Skin epidermis (tissue), 12 donors: ENCODE data around the gene ZNF654.
"Not testable (repeated sequence)": the region's sequence is repeated elsewhere in the genome, so short reads cannot be mapped to it uniquely, and the experiment has no call there.

Source experiments
- H3K27ac ChIP-seq, 21 experiments: fragments of 200-600 bp; sonication (generic) in 11 of 21; one replicate each; pipeline ENCODE4 v1.5.0; 2020; ENCODE audit warnings: mild to moderate bottlenecking in 3 of 21, inconsistent platforms in 2 of 21, moderate library complexity in 2 of 21
- H3K4me3 ChIP-seq, 7 experiments: fragments of 200-600 bp; sonication (generic) in 2 of 7; one replicate each; pipeline ENCODE4 v1.5.0; 2020; ENCODE audit warnings: inconsistent platforms in 2 of 7, mild to moderate bottlenecking in 2 of 7, moderate library complexity in 1 of 7

The ZNF654 gene

GRCh38 chr3:88058581-88059379 lies at the start of gene ZNF654, which contains the start of gene CGGBP1:
TSS of gene ZNF654 (plus strand) at chr3:88059255. CDS start at chr3:88059320, 65 bp downstream.
TSS of gene CGGBP1 (minus strand) at chr3:88059005. CDS start at chr3:88055976, 3,029 bp downstream.
- peak within 1 kb of the TSS; percentile 86 to 99 (median 97) for H3K27ac ChIP-seq
- peak within 1 kb of the TSS; percentile 69 to 96 (median 83) for H3K4me3 ChIP-seq

- no peak overlapping the region for H3K27ac ChIP-seq
- no peak overlapping the region for H3K4me3 ChIP-seq
These were observed 48.2 kb upstream of the ZNF654 start for GRCh38 chr3:88010810-88011209.

- H3K4me3 ChIP-seq: no peak overlapping the region
- no peak overlapping the region for H3K27ac ChIP-seq
These were observed 45.5 kb upstream of the ZNF654 start for GRCh38 chr3:88013592-88013991.

GRCh38 chr3:88015656-88016055 lies 43.4 kb upstream of the ZNF654 start:
- not testable (repeated sequence) for H3K27ac ChIP-seq, H3K4me3 ChIP-seq

- H3K4me3 ChIP-seq: no peak overlapping the region
These were observed 40.0 kb upstream of the ZNF654 start for GRCh38 chr3:88019024-88019423.

GRCh38 chr3:88025001-88025552 lies 34.0 kb upstream of the ZNF654 start:
- no peak overlapping the region for H3K4me3 ChIP-seq
- H3K27ac ChIP-seq: no peak overlapping the region

More at GRCh38 chr3:88019024-88019423, 40.0 kb upstream of the ZNF654 start:
- H3K27ac ChIP-seq: no peak overlapping the region

GRCh38 chr3:88028876-88029275 lies 30.2 kb upstream of the ZNF654 start:
- H3K4me3 ChIP-seq: no peak overlapping the region
- no peak overlapping the region for H3K27ac ChIP-seq

GRCh38 chr3:88030210-88030609 lies 28.8 kb upstream of the ZNF654 start:
- no peak overlapping the region for H3K4me3 ChIP-seq
- no peak overlapping the region for H3K27ac ChIP-seq

- H3K4me3 ChIP-seq: peak overlapping the region in 6 of 7 experiments; percentile 13 to 39 (median 21)
- peak overlapping the region in 18 of 21 experiments; percentile 6 to 82 (median 58) for H3K27ac ChIP-seq
These were observed 27.4 kb upstream of the ZNF654 start for GRCh38 chr3:88031642-88032077.

GRCh38 chr3:88032245-88032644 lies 26.8 kb upstream of the ZNF654 start:
- H3K27ac ChIP-seq: peak overlapping the region in 18 of 21 experiments; percentile 6 to 82 (median 58)
- H3K4me3 ChIP-seq: peak overlapping the region in 5 of 7 experiments; percentile 19 to 39 (median 23)

- Histone ChIP-seq H3K4me3 (no peak overlapping the region), H3K27ac (no peak overlapping the region)
These were observed 26.0 kb upstream of the ZNF654 start for GRCh38 chr3:88033079-88033478.

GRCh38 chr3:88033808-88034207 lies 25.2 kb upstream of the ZNF654 start:
- Histone ChIP-seq H3K27ac (no peak overlapping the region), H3K4me3 (no peak overlapping the region)

GRCh38 chr3:88034491-88035275 lies 24.4 kb upstream of the ZNF654 start:
- H3K27ac ChIP-seq: no peak overlapping the region
- no peak overlapping the region for H3K4me3 ChIP-seq

GRCh38 chr3:88036221-88036620 lies 22.8 kb upstream of the ZNF654 start:
- Histone ChIP-seq H3K4me3 (no peak overlapping the region), H3K27ac (no peak overlapping the region)

- Histone ChIP-seq H3K4me3 (no peak overlapping the region), H3K27ac (no peak overlapping the region)
These were observed 20.5 kb upstream of the ZNF654 start for GRCh38 chr3:88038566-88038965.

- no peak overlapping the region for H3K4me3 ChIP-seq
- H3K27ac ChIP-seq: no peak overlapping the region
These were observed 18.5 kb upstream of the ZNF654 start for GRCh38 chr3:88040529-88040928.

- Histone ChIP-seq H3K27ac (no peak overlapping the region), H3K4me3 (no peak overlapping the region)
These were observed 18.1 kb upstream of the ZNF654 start for GRCh38 chr3:88041005-88041404.

GRCh38 chr3:88044411-88044810 lies 14.6 kb upstream of the ZNF654 start:
- H3K4me3 ChIP-seq: no peak overlapping the region
- no peak overlapping the region for H3K27ac ChIP-seq

GRCh38 chr3:88046766-88047165 lies 12.3 kb upstream of the ZNF654 start:
- no peak overlapping the region for H3K27ac ChIP-seq
- no peak overlapping the region for H3K4me3 ChIP-seq

- H3K27ac ChIP-seq: peak overlapping the region; percentile 85 to 99 (median 97)
- peak overlapping the region; percentile 69 to 96 (median 83) for H3K4me3 ChIP-seq
These were observed 1.3 kb upstream of the ZNF654 start for GRCh38 chr3:88057630-88058305.
